Measurements from ENCODE around the gene JAM2.

JAM2 gene

GRCh38 chr21:25647647-25648046, 8.6 kb downstream of the JAM2 start:
- no peaks in the 10 kb centered on the region for H4K20me1 ChIP-seq (ENCODE audit: insufficient read depth)
- no peaks in the 10 kb centered on the region for H3K4me1 ChIP-seq (ENCODE audit: low read depth, poor library complexity, severe bottlenecking)
- no peaks in the 10 kb centered on the region for H3K79me2 ChIP-seq (ENCODE audit: insufficient read depth, low read depth)
- no peak overlapping the region for H3K4me3 ChIP-seq (IDR thresholded peaks at IDR 0.05; ENCODE audit: insufficient read depth, low read depth, low read length)
- H3K4me2 ChIP-seq = no peak overlapping the region
- H3K27me3 ChIP-seq (ENCODE audit: insufficient read depth, low read depth) = no peaks in the 10 kb centered on the region
- no peak for TF ChIP-seq CTCF (conservative IDR thresholded peaks at IDR 0.05; ENCODE audit: low read depth, low read length)
- no peak overlapping the region for H3K27ac ChIP-seq
- no peak overlapping the region for H3K9ac ChIP-seq
- H3K36me3 ChIP-seq (ENCODE audit: insufficient read depth) = no peaks in the 10 kb centered on the region
- H2AFZ ChIP-seq (ENCODE audit: low read depth) = no peak overlapping the region

DNA sequence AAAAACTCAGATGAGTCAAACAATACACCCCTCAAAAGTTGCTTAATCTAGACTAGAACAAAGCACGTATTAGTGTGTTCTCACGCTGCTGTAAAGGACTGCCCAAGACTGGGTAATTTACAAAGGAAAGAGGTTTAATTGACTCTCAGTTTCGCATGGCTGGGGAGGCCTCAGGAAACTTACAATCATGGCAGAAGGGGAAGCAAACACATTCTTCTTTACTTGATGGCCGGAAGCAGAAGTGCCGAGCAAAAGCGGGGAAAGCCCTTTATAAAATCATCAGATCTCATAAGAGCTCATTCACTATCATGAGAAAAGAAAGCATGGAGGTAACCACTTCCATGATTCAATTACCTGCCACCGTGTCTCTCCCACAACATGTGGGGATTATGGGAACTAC, 10.1 kb downstream of the JAM2 start:
- H4K20me1 ChIP-seq (ENCODE audit: insufficient read depth) = no peaks in the 10 kb centered on the region
- no peak for TF ChIP-seq CTCF (conservative IDR thresholded peaks at IDR 0.05; ENCODE audit: low read depth, low read length)
- no peaks in the 10 kb centered on the region for H3K36me3 ChIP-seq (ENCODE audit: insufficient read depth)
- no peak overlapping the region for H2AFZ ChIP-seq (ENCODE audit: low read depth)
- H3K4me1 ChIP-seq (ENCODE audit: low read depth, poor library complexity, severe bottlenecking) = no peaks in the 10 kb centered on the region
- H3K27ac ChIP-seq = no peak overlapping the region
- H3K9ac ChIP-seq = no peak overlapping the region
- H3K27me3 ChIP-seq (ENCODE audit: insufficient read depth, low read depth) = no peaks in the 10 kb centered on the region
- no peaks in the 10 kb centered on the region for H3K79me2 ChIP-seq (ENCODE audit: insufficient read depth, low read depth)
- no peak overlapping the region for H3K4me2 ChIP-seq
- H3K4me3 ChIP-seq (IDR thresholded peaks at IDR 0.05; ENCODE audit: insufficient read depth, low read depth, low read length) = no peak overlapping the region

DNA sequence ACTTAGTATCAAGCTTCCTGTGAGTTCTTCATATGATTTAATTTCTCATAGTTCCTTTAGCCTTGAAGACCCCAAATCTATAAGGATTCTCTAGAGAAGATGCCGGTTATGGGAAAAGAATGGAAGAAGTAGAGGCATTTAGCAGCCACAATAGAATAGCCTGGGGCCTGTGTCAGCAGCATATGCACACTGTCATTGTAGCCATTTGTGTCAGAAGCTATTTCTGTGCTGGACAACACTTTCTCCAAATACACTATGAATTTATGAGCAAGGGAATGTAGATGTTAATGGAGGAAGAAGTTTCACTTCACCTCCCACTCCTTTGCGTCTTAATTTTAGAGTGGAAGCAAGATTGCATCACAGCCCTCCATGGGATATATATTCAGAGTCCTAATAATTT, 17.4 kb downstream of the JAM2 start:
- no peak for TF ChIP-seq CTCF (conservative IDR thresholded peaks at IDR 0.05; ENCODE audit: low read depth, low read length)
- H3K4me2 ChIP-seq = no peak overlapping the region

GRCh38 chr21:25657140-25657539, 18.1 kb downstream of the JAM2 start:
- Histone ChIP-seq H3K27ac (no peak overlapping the region), H2AFZ (ENCODE audit: low read depth) (no peak overlapping the region), H3K9ac (no peak overlapping the region), H4K20me1 (ENCODE audit: insufficient read depth) (no peaks in the 10 kb centered on the region), H3K4me3 (IDR thresholded peaks at IDR 0.05; ENCODE audit: insufficient read depth, low read depth, low read length) (no peak overlapping the region), H3K4me2 (no peak overlapping the region), H3K27me3 (ENCODE audit: insufficient read depth, low read depth) (no peaks in the 10 kb centered on the region), H3K4me1 (ENCODE audit: low read depth, poor library complexity, severe bottlenecking) (no peaks in the 10 kb centered on the region), H3K36me3 (ENCODE audit: insufficient read depth) (no peaks in the 10 kb centered on the region), H3K79me2 (ENCODE audit: insufficient read depth, low read depth) (no peaks in the 10 kb centered on the region)
- no peak for TF ChIP-seq CTCF (conservative IDR thresholded peaks at IDR 0.05; ENCODE audit: low read depth, low read length)

More for the DNA sequence above, 17.4 kb downstream of the JAM2 start:
- Histone ChIP-seq H3K36me3 (ENCODE audit: insufficient read depth) (no peaks in the 10 kb centered on the region), H3K27ac (no peak overlapping the region), H3K4me1 (ENCODE audit: low read depth, poor library complexity, severe bottlenecking) (no peaks in the 10 kb centered on the region), H3K4me3 (IDR thresholded peaks at IDR 0.05; ENCODE audit: insufficient read depth, low read depth, low read length) (no peak overlapping the region), H3K27me3 (ENCODE audit: insufficient read depth, low read depth) (no peaks in the 10 kb centered on the region), H4K20me1 (ENCODE audit: insufficient read depth) (no peaks in the 10 kb centered on the region), H3K79me2 (ENCODE audit: insufficient read depth, low read depth) (no peaks in the 10 kb centered on the region), H3K9ac (no peak overlapping the region), H2AFZ (ENCODE audit: low read depth) (no peak overlapping the region)
